ENCODE data around the gene ADH5.

Gene ADH5

GRCh38 chr4:99104153-99104552 lies 15.6 kb upstream of the ADH5 start:
- Histone ChIP-seq H3K27me3 (replicated peaks; ENCODE audit: insufficient read depth, low read length) (no peaks in the 10 kb centered on the region), H3K79me2 (ENCODE audit: low read length) (no peaks in the 10 kb centered on the region), H3K4me1 (ENCODE audit: low read length) (no peaks in the 10 kb centered on the region), H3K36me3 (replicated peaks; ENCODE audit: insufficient read depth, low read length) (no peaks in the 10 kb centered on the region), H3K9me2 (replicated peaks; ENCODE audit: insufficient read depth, low read length) (no peaks in the 10 kb centered on the region), H3K9ac (ENCODE audit: low read length) (no peak overlapping the region), H4K20me1 (ENCODE audit: insufficient read depth, low read length) (no peaks in the 10 kb centered on the region), H2AFZ (ENCODE audit: low read length) (no peak overlapping the region), H3K9me3 (replicated peaks; ENCODE audit: insufficient read depth, low read length) (no peaks in the 10 kb centered on the region), H3K4me2 (ENCODE audit: low read depth, low read length) (no peak overlapping the region), H3F3A (ENCODE audit: insufficient read depth, low read length) (no peaks in the 10 kb centered on the region), H3K4me3 (ENCODE audit: low read length) (no peak overlapping the region), H3K27ac (ENCODE audit: low read length) (no peak overlapping the region)
- TF ChIP-seq EZH2 (optimal IDR thresholded peaks at IDR 0.05; ENCODE audit: low read depth, low read length) (no peak), EZH2phosphoT487 (IDR thresholded peaks at IDR 0.05; ENCODE audit: low read length) (no peak), CTCF (IDR thresholded peaks at IDR 0.05; ENCODE audit: low read length) (no peak)
- no peak for DNase-seq

- no peak overlapping the region for H3K4me3 ChIP-seq (ENCODE audit: low read length)
- H3K4me1 ChIP-seq (ENCODE audit: low read length): no peaks in the 10 kb centered on the region
- H4K20me1 ChIP-seq (ENCODE audit: insufficient read depth, low read length): no peaks in the 10 kb centered on the region
- no peaks in the 10 kb centered on the region for H3F3A ChIP-seq (ENCODE audit: insufficient read depth, low read length)
- H3K9me3 ChIP-seq (replicated peaks; ENCODE audit: insufficient read depth, low read length): no peaks in the 10 kb centered on the region
- TF ChIP-seq EZH2phosphoT487 (IDR thresholded peaks at IDR 0.05; ENCODE audit: low read length): no peak
- no peak for TF ChIP-seq CTCF (IDR thresholded peaks at IDR 0.05; ENCODE audit: low read length)
- no peak for TF ChIP-seq EZH2 (optimal IDR thresholded peaks at IDR 0.05; ENCODE audit: low read depth, low read length)
- DNase-seq: no peak
- H3K4me2 ChIP-seq (ENCODE audit: low read depth, low read length): no peak overlapping the region
- no peak overlapping the region for H2AFZ ChIP-seq (ENCODE audit: low read length)
- no peak overlapping the region for H3K9ac ChIP-seq (ENCODE audit: low read length)
- no peaks in the 10 kb centered on the region for H3K9me2 ChIP-seq (replicated peaks; ENCODE audit: insufficient read depth, low read length)
- H3K79me2 ChIP-seq (ENCODE audit: low read length): no peaks in the 10 kb centered on the region
- H3K27me3 ChIP-seq (replicated peaks; ENCODE audit: insufficient read depth, low read length): no peaks in the 10 kb centered on the region
- no peaks in the 10 kb centered on the region for H3K36me3 ChIP-seq (replicated peaks; ENCODE audit: insufficient read depth, low read length)
- no peak overlapping the region for H3K27ac ChIP-seq (ENCODE audit: low read length)
These were observed 14.6 kb upstream of the ADH5 start for GRCh38 chr4:99103166-99103565.

- Histone ChIP-seq H3K4me3 (ENCODE audit: low read length) (no peak overlapping the region), H3K9me3 (replicated peaks; ENCODE audit: insufficient read depth, low read length) (no peaks in the 10 kb centered on the region), H3K4me2 (ENCODE audit: low read depth, low read length) (no peak overlapping the region), H2AFZ (ENCODE audit: low read length) (0 out of 2 replicates have a peak overlapping the region, but pooled peaks have one; percentile 7), H3K79me2 (ENCODE audit: low read length) (no peaks in the 10 kb centered on the region), H3K36me3 (replicated peaks; ENCODE audit: insufficient read depth, low read length) (no peaks in the 10 kb centered on the region), H4K20me1 (ENCODE audit: insufficient read depth, low read length) (no peaks in the 10 kb centered on the region), H3K27me3 (replicated peaks; ENCODE audit: insufficient read depth, low read length) (no peaks in the 10 kb centered on the region), H3K9me2 (replicated peaks; ENCODE audit: insufficient read depth, low read length) (no peaks in the 10 kb centered on the region), H3F3A (ENCODE audit: insufficient read depth, low read length) (no peaks in the 10 kb centered on the region), H3K27ac (ENCODE audit: low read length) (no peak overlapping the region), H3K9ac (ENCODE audit: low read length) (no peak overlapping the region), H3K4me1 (ENCODE audit: low read length) (no peaks in the 10 kb centered on the region)
- no peak for DNase-seq
- TF ChIP-seq CTCF (IDR thresholded peaks at IDR 0.05; ENCODE audit: low read length) (no peak), EZH2phosphoT487 (IDR thresholded peaks at IDR 0.05; ENCODE audit: low read length) (no peak), EZH2 (optimal IDR thresholded peaks at IDR 0.05; ENCODE audit: low read depth, low read length) (no peak)
These were observed 14.0 kb upstream of the ADH5 start for GRCh38 chr4:99102634-99103033.
